Panc1 (cell line): ENCODE results near the gene DSCAM. TPM values are rescaled to one million over a fixed set of nuclear protein-coding genes. Genes with fewer than 3 reads are reported as not detected.

Source experiments
- ATAC-seq: fragments of 200-7000 bp; cut with Tn5 transposase; 2 replicates; pipeline ENCODE4 v1.9.1; 2020; ENCODE audit warnings: mild to moderate bottlenecking, moderate library complexity
- BruUV-seq: library from RNA; stranded (reverse); fragments of 400-500 nt; replicated peaks from 2 replicates; lab custom pipeline; 2021; lab: Mats Ljungman, UMichigan
- CTCF ChIA-PET: fragments of 300-600 bp; sonication (Branson Sonifier 250); formaldehyde crosslinking; loops from one replicate; lab custom pipeline; 2022; ENCODE audit warnings: antibody characterized with exemption; lab: Charles Lee
- POLR2A ChIA-PET: fragments of 300-600 bp; sonication (Branson Sonifier 250); formaldehyde crosslinking; loops from one replicate; lab custom pipeline; 2022; ENCODE audit warnings: antibody characterized with exemption; lab: Charles Lee
- DNase-seq: peaks from one replicate; pipeline ENCODE4 v3.0.0-alpha.2; 2010; ENCODE audit warnings: low read depth, low spot score
- H3K27ac ChIP-seq: 2 replicates; pipeline ENCODE4 v1.5.1; 2011; ENCODE audit warnings: mild to moderate bottlenecking, low read length, inconsistent platforms
- H3K27me3 ChIP-seq: fragments of 200-500 bp; sonication (Bioruptor generic); 2 replicates; pipeline ENCODE4 v1.6.0; 2014; ENCODE audit warnings: low read length, inconsistent platforms; ENCODE audit not compliant: control insufficient read depth, insufficient read depth
- H3K36me3 ChIP-seq: fragments of 200-500 bp; sonication (Bioruptor generic); 2 replicates; pipeline ENCODE4 v1.5.1; 2014; ENCODE audit warnings: inconsistent platforms, mild to moderate bottlenecking, low read length, moderate library complexity; ENCODE audit not compliant: control insufficient read depth, insufficient read depth
- H3K4me1 ChIP-seq: 2 replicates; pipeline ENCODE4 v1.5.1; 2011; ENCODE audit warnings: inconsistent platforms, mild to moderate bottlenecking, low read length, moderate library complexity; ENCODE audit not compliant: control insufficient read depth, insufficient read depth
- H3K4me3 ChIP-seq, 2 experiments: 2 replicates each; pipeline ENCODE4 v1.5.1; 2011 to 2012; ENCODE audit warnings: low read depth in 2 of 2, low read length in 2 of 2, mild to moderate bottlenecking in 2 of 2, inconsistent platforms in 1 of 2, moderate library complexity in 1 of 2
- H3K9me3 ChIP-seq: fragments of 200-500 bp; sonication (Bioruptor generic); 2 replicates; pipeline ENCODE4 v1.5.1; 2014; ENCODE audit warnings: low read depth, mild to moderate bottlenecking, inconsistent platforms, low read length, moderate library complexity; ENCODE audit not compliant: control insufficient read depth, insufficient read depth
- CTCF ChIP-seq: fragments of 450-650 bp; IDR thresholded peaks from 2 replicates; pipeline ENCODE4 v1.5.1; 2017; ENCODE audit warnings: mild to moderate bottlenecking
- POLR2AphosphoS5 ChIP-seq: IDR thresholded peaks from 2 replicates; pipeline ENCODE4 v1.6.1; 2012; ENCODE audit warnings: mild to moderate bottlenecking, low read depth, low read length, moderate library complexity
- REST ChIP-seq, 2 experiments: IDR thresholded peaks; 2 replicates each; pipeline ENCODE4 v1.6.1; 2011 to 2012; ENCODE audit warnings: low read depth in 2 of 2, control low read depth in 1 of 2, low read length in 1 of 2, mild to moderate bottlenecking in 1 of 2, moderate library complexity in 1 of 2; ENCODE audit not compliant: insufficient read depth in 1 of 2
- SIN3A ChIP-seq: IDR thresholded peaks from 2 replicates; pipeline ENCODE4 v1.6.1; 2012; ENCODE audit warnings: low read depth, mild to moderate bottlenecking, low read length, moderate library complexity, borderline replicate concordance; ENCODE audit not compliant: insufficient read depth
- TCF7L2 ChIP-seq: IDR thresholded peaks from 2 replicates; pipeline ENCODE4 v1.6.1; 2011; ENCODE audit warnings: mild to moderate bottlenecking, low read depth, low read length, inconsistent platforms
- in situ Hi-C: cut with HindIII; loops from 2 replicates; pipeline ENCODE4 v1.10.0; 2016; ENCODE audit warnings: low sequenced_read_pairs, low pct_unique_long_range_greater_than_20kb
- intact Hi-C: fragments of 100-400 bp; cut with micrococcal nuclease; formaldehyde crosslinking; loops from one replicate; pipeline ENCODE4 v1.10.0; 2022; ENCODE audit not compliant: unreplicated experiment
- total RNA-seq: library from RNA; stranded (reverse); gene quantifications from one replicate; pipeline ENCODE4 v1.2.1, GENCODE V29; 2021; ENCODE audit not compliant: unreplicated experiment

Gene DSCAM
- total RNA-seq, 1 experiment from 2014 or later, result not detected

GRCh38 chr21:40080385-40080784 lies 766.6 kb downstream of the DSCAM start:
- ChIA-PET CTCF (no interaction called here), POLR2A (no interaction called here)
- no peak overlapping the region for H3K27ac ChIP-seq
- in situ Hi-C loops (no loop called here), intact Hi-C loops (no loop called here)
- no peaks in the 10 kb centered on the region for H3K36me3 ChIP-seq
- no peak overlapping the region for H3K4me3 ChIP-seq
- DNase-seq (no peak), ATAC-seq (no peak)
- no peaks in the 10 kb centered on the region for H3K9me3 ChIP-seq
- H3K27me3 ChIP-seq, result no peaks in the 10 kb centered on the region
- no TSS peak for BruUV-seq
- TF ChIP-seq POLR2AphosphoS5, result no peak
- no peak for TF ChIP-seq SIN3A
- TF ChIP-seq CTCF, result no peak
- no peak for TF ChIP-seq TCF7L2
- no peak for TF ChIP-seq REST (IDR thresholded peaks at IDR 0.05; ENCODE audit: insufficient read depth in 1 of 2, low read depth in 2 of 2, low read length in 1 of 2)
- H3K4me1 ChIP-seq, result no peaks in the 10 kb centered on the region

DNA sequence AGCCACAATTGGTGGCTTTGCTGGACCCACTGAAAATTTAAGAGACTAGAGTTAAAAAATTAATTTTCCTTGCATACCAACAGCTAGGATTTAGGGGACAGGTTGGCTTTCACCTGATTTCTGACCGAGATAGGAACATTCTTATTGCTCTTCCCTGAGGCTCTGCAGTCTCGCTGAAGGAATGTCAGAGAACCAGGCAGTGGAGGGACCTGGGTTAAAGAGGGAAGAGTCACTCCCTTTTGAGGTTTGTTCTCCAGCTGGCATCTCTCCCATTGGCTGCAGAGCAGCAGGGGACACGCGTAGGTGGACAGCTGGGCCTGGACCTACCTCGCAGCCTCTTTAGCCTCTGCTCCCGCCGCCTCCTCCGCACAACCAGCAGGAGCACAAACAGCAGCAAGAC lies 772.2 kb downstream of the DSCAM start:
- Histone ChIP-seq H3K4me1 (no peaks in the 10 kb centered on the region), H3K4me3 (no peak overlapping the region), H3K36me3 (no peaks in the 10 kb centered on the region), H3K27me3 (no peaks in the 10 kb centered on the region), H3K9me3 (no peaks in the 10 kb centered on the region), H3K27ac (no peak overlapping the region)
- in situ Hi-C loops, result no loop called here
- DNase-seq, result no peak
- BruUV-seq, result no TSS peak
- no peak for ATAC-seq
- intact Hi-C loops, result no loop called here
- CTCF ChIA-PET, result no interaction called here
- POLR2A ChIA-PET, result no interaction called here
- TF ChIP-seq REST (IDR thresholded peaks at IDR 0.05; ENCODE audit: insufficient read depth in 1 of 2, low read depth in 2 of 2, low read length in 1 of 2), result no peak
- no peak for TF ChIP-seq SIN3A
- no peak for TF ChIP-seq POLR2AphosphoS5
- TF ChIP-seq CTCF, result no peak
- no peak for TF ChIP-seq TCF7L2
